NCI-H82 (cell line): ENCODE results near the gene SYNCRIP.
"Not testable (repeated sequence)": the region's sequence is repeated elsewhere in the genome, so short reads cannot be mapped to it uniquely, and the experiment has no call there.

Experiments used
- DNase-seq: peaks from one replicate; lab custom pipeline; 2025; lab: John Stamatoyannopoulos, UW

SYNCRIP gene

GRCh38 chr6:85594197-85594930 lies 48.3 kb downstream of the SYNCRIP start:
- DNase-seq, result peak; percentile 64

DNA sequence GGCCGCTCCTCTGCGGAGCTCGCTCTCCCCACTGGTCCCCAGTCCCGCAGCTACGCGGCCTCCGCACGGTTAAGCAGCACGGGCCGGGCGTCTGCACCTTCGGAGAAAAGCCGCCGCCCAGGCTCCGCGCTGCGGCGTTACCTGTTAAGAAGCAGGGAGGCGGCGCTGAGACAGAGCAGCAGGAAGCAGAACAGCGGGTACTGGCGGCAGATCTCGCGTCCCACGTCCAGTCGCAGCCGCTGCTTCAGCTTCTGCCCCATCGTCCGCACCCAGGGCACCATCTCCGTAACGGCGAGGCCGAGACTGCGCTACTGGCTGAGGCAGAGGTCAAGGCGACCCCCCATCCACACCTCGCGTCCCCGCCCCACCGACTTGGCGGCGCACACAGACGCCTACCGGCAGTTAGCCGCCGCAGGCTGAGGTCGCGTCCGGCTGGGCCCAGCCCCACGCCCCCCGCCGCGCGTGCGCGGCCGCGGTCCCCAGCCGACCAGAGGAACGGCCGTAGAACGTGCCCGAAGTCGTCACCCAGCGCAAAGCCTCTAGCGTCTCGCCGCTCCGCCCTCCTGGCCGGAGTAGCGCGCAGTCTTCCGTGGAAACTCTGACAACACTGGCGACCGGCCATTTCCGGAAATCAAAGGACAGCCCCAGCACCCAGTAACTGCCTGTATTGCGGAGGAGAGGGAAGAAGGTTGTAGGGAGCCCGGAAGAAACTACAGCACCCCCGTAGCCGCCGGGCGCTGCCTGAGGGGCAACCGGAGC lies 49.1 kb downstream of the SYNCRIP start, which contains the start of gene SNX14:
SNX14 (minus strand) TSS at position 421 of the 759 bp plus-strand sequence; CDS start at position 281, 140 bp downstream.
- DNase-seq, result peak; percentile 88

GRCh38 chr6:85592033-85592432 lies 50.7 kb downstream of the SYNCRIP start:
- no peak for DNase-seq

DNA sequence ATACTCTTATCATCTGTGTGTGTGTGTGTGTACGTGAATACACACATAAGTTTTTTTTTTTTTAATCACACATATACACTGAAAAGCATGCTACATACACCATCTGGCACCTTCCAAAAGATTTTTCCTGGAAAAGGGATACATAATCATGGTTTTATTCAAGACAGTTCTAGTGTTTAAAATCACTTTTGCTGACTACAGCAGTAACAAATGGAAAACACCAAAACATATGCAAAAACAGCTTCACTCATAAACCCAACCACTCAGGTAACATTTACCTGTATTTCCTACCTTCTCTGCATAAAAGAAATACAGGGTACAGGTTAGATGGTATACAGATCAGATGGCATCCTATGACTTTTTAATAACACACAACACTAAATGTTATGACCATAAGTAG lies 51.5 kb downstream of the SYNCRIP start:
- no peak for DNase-seq

DNA sequence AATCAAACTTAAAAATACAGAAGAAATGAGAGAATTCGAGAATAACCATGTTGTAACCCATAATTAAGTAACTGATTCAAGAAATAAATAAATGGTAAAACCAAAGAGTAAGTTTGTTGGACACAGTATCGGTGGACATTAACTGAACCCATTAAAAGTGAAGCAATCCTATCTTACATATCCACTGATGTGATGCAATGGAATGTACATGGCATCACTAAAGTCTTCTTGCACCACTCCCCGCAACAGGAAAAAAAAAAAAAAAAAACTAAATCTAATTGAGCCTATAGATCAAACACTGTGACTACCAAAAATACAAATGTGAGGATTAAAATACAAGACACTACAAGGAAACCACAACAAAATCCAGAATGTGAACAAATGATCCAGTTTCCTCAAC lies 56.9 kb downstream of the SYNCRIP start:
- no peak for DNase-seq

DNA sequence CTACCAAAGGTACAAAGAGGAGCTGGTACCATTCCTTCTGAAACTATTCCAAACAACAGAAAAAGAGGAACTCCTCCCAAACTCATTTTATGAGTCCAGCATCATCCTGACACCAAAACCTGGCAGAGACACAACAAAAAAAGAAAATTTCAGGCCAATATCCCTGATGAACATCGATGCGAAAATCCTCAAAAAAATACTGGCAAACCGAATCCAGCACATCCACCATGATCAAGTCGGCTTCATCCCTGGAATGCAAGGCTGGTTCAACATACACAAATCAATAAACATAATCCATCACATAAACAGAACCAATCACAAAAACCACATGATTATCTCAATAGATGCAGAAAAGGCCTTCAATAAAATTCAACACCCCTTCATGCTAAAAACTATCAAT lies 59.9 kb downstream of the SYNCRIP start:
- not testable (repeated sequence) for DNase-seq

- no peak for DNase-seq
Measured at GRCh38 chr6:85581572-85581971, 61.1 kb downstream of the SYNCRIP start.

DNA sequence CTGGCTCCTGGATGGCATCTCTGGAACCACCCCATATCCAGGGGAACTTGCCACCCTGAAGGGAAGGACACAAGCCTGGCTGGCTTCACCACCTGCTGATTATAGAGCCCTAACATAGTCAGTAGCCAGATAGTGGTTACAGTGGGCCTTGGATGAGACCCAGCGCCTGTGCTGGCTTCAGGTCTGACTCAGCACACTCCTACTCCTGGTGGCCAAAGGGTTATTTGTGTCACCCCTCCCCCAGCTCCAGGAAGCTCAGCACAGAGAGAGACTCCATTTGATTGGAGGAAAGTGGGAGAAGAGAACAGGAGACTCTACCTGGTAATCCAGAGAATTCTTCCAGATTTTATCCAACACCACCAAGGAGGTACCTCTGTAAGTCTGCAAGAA lies 61.8 kb downstream of the SYNCRIP start:
- DNase-seq, result no peak

- DNase-seq, result no peak
Measured at GRCh38 chr6:85580118-85580877, 62.4 kb downstream of the SYNCRIP start.

DNA sequence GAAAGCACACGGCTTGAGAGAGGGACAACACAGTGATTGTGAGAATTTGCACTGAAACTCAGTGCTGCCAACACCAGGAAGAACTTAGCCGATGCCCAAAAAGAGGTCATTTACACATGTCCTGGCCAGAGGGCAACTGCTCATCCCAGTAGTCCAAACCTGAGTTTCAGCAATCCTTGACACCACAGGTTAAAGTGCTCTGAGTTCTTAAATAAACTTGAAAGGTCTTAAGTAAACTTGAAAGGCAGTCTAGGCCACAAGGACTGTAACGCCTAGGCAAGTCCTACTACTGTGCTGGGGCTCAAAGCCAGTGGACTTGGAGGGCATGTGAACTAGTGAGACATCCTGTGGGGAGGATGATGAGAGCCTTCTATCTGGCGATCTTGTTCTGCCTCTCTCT lies 63.1 kb downstream of the SYNCRIP start:
- no peak for DNase-seq

DNA sequence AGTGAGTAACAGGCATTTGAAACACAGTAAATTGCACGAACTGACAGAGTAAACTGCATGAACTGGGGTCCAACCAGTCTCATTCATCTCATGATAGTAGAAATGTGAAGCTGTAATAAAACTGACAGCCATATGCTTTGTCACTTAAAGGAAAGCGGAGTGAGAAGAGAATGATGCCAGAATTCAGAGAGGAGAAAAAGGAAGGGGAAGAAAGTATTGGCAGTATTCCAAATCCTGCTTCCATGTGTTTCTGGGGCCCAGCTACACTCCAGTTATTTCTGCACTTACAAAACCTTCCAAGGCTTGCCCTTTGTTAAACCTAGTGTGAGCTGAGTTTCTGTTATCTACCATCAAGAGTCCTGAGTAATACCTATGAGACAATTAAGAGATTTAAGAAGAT lies 66.2 kb downstream of the SYNCRIP start:
- DNase-seq, result peak; percentile 40

GRCh38 chr6:85574932-85575598 lies 67.6 kb downstream of the SYNCRIP start:
- no peak for DNase-seq

DNA sequence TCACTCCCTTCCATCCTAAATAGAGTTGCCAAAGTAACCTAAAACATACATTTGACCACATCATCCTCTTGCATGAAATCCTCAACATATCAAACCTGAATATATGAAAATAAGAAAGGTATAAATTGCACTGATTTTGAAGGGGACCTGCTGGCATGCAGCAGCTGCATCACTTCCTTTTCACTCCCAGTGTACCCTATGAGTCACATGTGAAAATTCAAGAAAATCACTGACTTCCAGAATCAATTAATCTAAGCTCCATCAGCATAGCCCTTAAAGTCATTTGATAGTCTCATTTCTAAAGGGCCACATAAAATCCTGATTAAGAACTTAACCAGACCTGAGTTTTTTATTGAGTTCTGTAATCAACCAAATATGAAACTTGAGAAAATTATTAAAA lies 73.4 kb downstream of the SYNCRIP start:
- DNase-seq, result no peak

GRCh38 chr6:85568411-85568810 lies 74.3 kb downstream of the SYNCRIP start:
- DNase-seq, result no peak

GRCh38 chr6:85565736-85566135 lies 77.0 kb downstream of the SYNCRIP start:
- no peak for DNase-seq

DNA sequence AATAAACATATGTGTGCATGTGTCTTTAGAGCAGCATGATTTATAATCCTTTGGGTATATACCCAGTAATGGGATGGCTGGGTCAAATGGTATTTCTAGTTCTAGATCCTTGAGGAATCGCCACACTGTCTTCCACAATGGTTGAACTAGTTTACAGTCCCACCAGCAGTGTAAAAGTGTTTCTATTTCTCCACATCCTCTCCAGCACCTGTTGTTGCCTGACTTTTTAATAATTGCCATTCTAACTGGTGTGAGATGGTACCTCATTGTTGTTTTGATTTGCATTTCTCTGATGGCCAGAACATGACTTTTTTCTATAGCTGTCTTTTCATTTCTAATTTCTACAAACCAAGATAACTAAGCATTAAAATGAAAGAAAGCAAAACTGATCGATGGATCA lies 78.5 kb downstream of the SYNCRIP start:
- not testable (repeated sequence) for DNase-seq
